OCI-LY1 (cell line): Measurements from ENCODE around the gene TMEM238.
A peak's percentile ranks its signal among the peaks of the same experiment; 100 is the strongest.

Experiments
- H2AFZ ChIP-seq: fragments of 200-600 bp; sonication (generic), shearing (Covaris generic); 2 replicates; pipeline ENCODE4 v1.6.0; 2014; ENCODE audit warnings: antibody characterized with exemption, mild to moderate bottlenecking, low read length
- H3F3A ChIP-seq: fragments of 200-600 bp; sonication (generic), shearing (Covaris generic); 2 replicates; pipeline ENCODE4 v1.6.0; 2014; ENCODE audit warnings: mild to moderate bottlenecking, antibody characterized with exemption, low read length, moderate library complexity; ENCODE audit not compliant: insufficient read depth
- H3K27ac ChIP-seq: fragments of 200-600 bp; sonication (generic); 2 replicates; pipeline ENCODE4 v1.5.1; 2014; ENCODE audit warnings: low read length, mixed run types, mild to moderate bottlenecking, low read depth; ENCODE audit not compliant: poor library complexity, severe bottlenecking
- H3K27me3 ChIP-seq: fragments of 200-600 bp; sonication (generic); 2 replicates; pipeline ENCODE4 v1.6.0; 2014; ENCODE audit warnings: antibody characterized with exemption, mild to moderate bottlenecking, low read length, moderate library complexity; ENCODE audit not compliant: insufficient read depth
- H3K36me3 ChIP-seq: fragments of 200-600 bp; sonication (generic); 2 replicates; pipeline ENCODE4 v1.6.1; 2014; ENCODE audit warnings: mild to moderate bottlenecking, antibody characterized with exemption, low read length, moderate library complexity, mixed read lengths; ENCODE audit not compliant: insufficient read depth
- H3K4me1 ChIP-seq: fragments of 200-600 bp; sonication (generic); 2 replicates; pipeline ENCODE4 v1.5.1; 2014; ENCODE audit warnings: mild to moderate bottlenecking, low read length, moderate library complexity; ENCODE audit not compliant: insufficient read depth, severe bottlenecking
- H3K4me2 ChIP-seq: fragments of 200-600 bp; sonication (generic), shearing (Covaris generic); 2 replicates; pipeline ENCODE4 v1.6.1; 2014; ENCODE audit warnings: low read length
- H3K4me3 ChIP-seq: fragments of 200-600 bp; sonication (generic); 2 replicates; pipeline ENCODE4 v1.5.1; 2014; ENCODE audit warnings: low read length, low read depth, mild to moderate bottlenecking, mixed read lengths; ENCODE audit not compliant: poor library complexity, severe bottlenecking
- H3K79me2 ChIP-seq: fragments of 200-600 bp; shearing (Covaris generic); 2 replicates; pipeline ENCODE4 v1.6.1; 2016; ENCODE audit warnings: mixed run types, low read length, mixed read lengths; ENCODE audit not compliant: insufficient read depth
- H3K9ac ChIP-seq: fragments of 200-600 bp; sonication (generic), shearing (Covaris generic); 2 replicates; pipeline ENCODE4 v1.6.1; 2014; ENCODE audit warnings: mild to moderate bottlenecking, low read length, mixed read lengths
- H3K9me2 ChIP-seq: fragments of 200-600 bp; sonication (generic), shearing (Covaris generic); 2 replicates; pipeline ENCODE4 v1.6.1; 2014; ENCODE audit warnings: low read depth, mild to moderate bottlenecking, low read length, mixed read lengths
- H3K9me3 ChIP-seq: fragments of 200-600 bp; shearing (Covaris generic); 2 replicates; pipeline ENCODE4 v1.6.1; 2014; ENCODE audit warnings: low read length, mixed read lengths
- H4K20me1 ChIP-seq: fragments of 200-600 bp; sonication (generic), shearing (Covaris generic); 2 replicates; pipeline ENCODE4 v1.6.0; 2016; ENCODE audit warnings: mild to moderate bottlenecking, low read length; ENCODE audit not compliant: insufficient read depth
- CTCF ChIP-seq: fragments of 200-600 bp; sonication (generic), shearing (Covaris generic); IDR thresholded peaks from 2 replicates; pipeline ENCODE4 v1.5.1; 2017; ENCODE audit warnings: mild to moderate bottlenecking, antibody characterized with exemption, low read length, moderate library complexity, mixed read lengths
- EZH2 ChIP-seq: fragments of 200-600 bp; sonication (generic), shearing (Covaris generic); IDR thresholded peaks from 2 replicates; pipeline ENCODE4 v1.8.0; 2017; ENCODE audit warnings: borderline replicate concordance, mixed run types, mild to moderate bottlenecking, antibody characterized with exemption, low read length, moderate library complexity, mixed read lengths

Gene TMEM238

GRCh38 chr19:55345101-55345817, 38.8 kb downstream of the TMEM238 start:
- Histone ChIP-seq H3K9ac (no peak overlapping the region), H3K36me3 (peaks cover 21% of the 10 kb centered on the region), H3K9me3 (no peaks in the 10 kb centered on the region), H3K4me3 (no peak overlapping the region), H3K4me2 (no peak overlapping the region), H3K79me2 (no peaks in the 10 kb centered on the region), H4K20me1 (no peaks in the 10 kb centered on the region), H3F3A (no peaks in the 10 kb centered on the region), H3K27ac (no peak overlapping the region), H3K27me3 (no peaks in the 10 kb centered on the region), H2AFZ (no peak overlapping the region), H3K4me1 (peaks cover 15% of the 10 kb centered on the region), H3K9me2 (no peaks in the 10 kb centered on the region)
- no peak for TF ChIP-seq CTCF
- TF ChIP-seq EZH2 = no peak

- Histone ChIP-seq H3K9me2 (no peaks in the 10 kb centered on the region), H3K4me2 (no peak overlapping the region), H3K27ac (no peak overlapping the region), H3K79me2 (no peaks in the 10 kb centered on the region), H3F3A (no peaks in the 10 kb centered on the region), H3K36me3 (peaks cover 21% of the 10 kb centered on the region), H3K9ac (no peak overlapping the region), H2AFZ (no peak overlapping the region), H4K20me1 (no peaks in the 10 kb centered on the region), H3K9me3 (no peaks in the 10 kb centered on the region), H3K4me1 (peaks cover 16% of the 10 kb centered on the region), H3K4me3 (no peak overlapping the region), H3K27me3 (no peaks in the 10 kb centered on the region)
- TF ChIP-seq CTCF = no peak
- TF ChIP-seq EZH2 = no peak
Observed at GRCh38 chr19:55344444-55344843, 39.6 kb downstream of the TMEM238 start.

GRCh38 chr19:55341595-55342531, 42.2 kb downstream of the TMEM238 start:
- Histone ChIP-seq H3K36me3 (peaks cover 15% of the 10 kb centered on the region), H3K27me3 (no peaks in the 10 kb centered on the region), H3K4me3 (peak overlapping the region; percentile 73), H3K4me2 (peak overlapping the region; percentile 89), H4K20me1 (no peaks in the 10 kb centered on the region), H3F3A (no peaks in the 10 kb centered on the region), H3K79me2 (no peaks in the 10 kb centered on the region), H3K9ac (peak overlapping the region; percentile 85; the same call in 1 of the 2 replicates), H3K27ac (no peak overlapping the region), H3K9me2 (no peaks in the 10 kb centered on the region), H3K9me3 (no peaks in the 10 kb centered on the region), H2AFZ (no peak overlapping the region), H3K4me1 (peaks cover 25% of the 10 kb centered on the region)
- TF ChIP-seq CTCF (no peak), EZH2 (no peak)
